HEK293T (cell line): ENCODE data around the gene P2RY13.

Source experiments
- BHLHE40 ChIP-seq: fragments of 450-650 bp; IDR thresholded peaks from 2 replicates; pipeline ENCODE4 v1.6.1; 2016; ENCODE audit warnings: mild to moderate bottlenecking, moderate library complexity, borderline replicate concordance
- CTBP1 ChIP-seq: fragments of 450-650 bp; IDR thresholded peaks from 2 replicates; pipeline ENCODE4 v1.6.1; 2016; ENCODE audit warnings: borderline replicate concordance
- ELF4 ChIP-seq: fragments of 450-650 bp; IDR thresholded peaks from 2 replicates; pipeline ENCODE4 v1.6.1; 2017; ENCODE audit warnings: antibody characterized with exemption
- FOXA1 ChIP-seq: fragments of 450-650 bp; IDR thresholded peaks from 2 replicates; pipeline ENCODE4 v1.6.1; 2016; ENCODE audit warnings: mild to moderate bottlenecking
- FOXM1 ChIP-seq: fragments of 450-650 bp; IDR thresholded peaks from 2 replicates; pipeline ENCODE4 v1.6.1; 2017; ENCODE audit warnings: mild to moderate bottlenecking, borderline replicate concordance
- PKNOX1 ChIP-seq: fragments of 450-650 bp; IDR thresholded peaks from 2 replicates; pipeline ENCODE4 v1.6.1; 2016
- ZNF384 ChIP-seq: fragments of 450-650 bp; IDR thresholded peaks from 2 replicates; pipeline ENCODE4 v1.6.1; 2016

- TF ChIP-seq ELF4 (no peak), PKNOX1 (no peak), FOXA1 (no peak), ZNF384 (no peak), CTBP1 (no peak), FOXM1 (no peak), BHLHE40 (no peak)
Observed at GRCh38 chr3:151316267-151316991, 12.9 kb downstream of the P2RY13 start, which contains the start of gene GPR87.
